Endothelial cell (in vitro differentiated cells): ENCODE results near the gene YJEFN3. TPM values are rescaled to one million over a fixed set of nuclear protein-coding genes. Genes with fewer than 3 reads are reported as not detected.
A peak's percentile ranks its signal among the peaks of the same experiment; 100 is the strongest.

Experiments
- DNase-seq: peaks from one replicate; pipeline ENCODE4 v3.0.0; 2021; ENCODE audit warnings: low spot score
- H3K27ac Mint-ChIP-seq: one replicate; pipeline ENCODE4 v1.8.0; 2021; ENCODE audit warnings: mixed read lengths, inconsistent platforms; ENCODE audit not compliant: unreplicated experiment
- H3K27me3 Mint-ChIP-seq: one replicate; pipeline ENCODE4 v1.8.0; 2021; ENCODE audit warnings: mild to moderate bottlenecking, moderate library complexity, mixed read lengths, inconsistent platforms; ENCODE audit not compliant: unreplicated experiment
- H3K36me3 Mint-ChIP-seq: one replicate; pipeline ENCODE4 v1.8.0; 2021; ENCODE audit warnings: mild to moderate bottlenecking, low read depth, mixed read lengths, inconsistent platforms; ENCODE audit not compliant: unreplicated experiment
- H3K4me1 Mint-ChIP-seq: one replicate; pipeline ENCODE4 v1.8.0; 2021; ENCODE audit warnings: mild to moderate bottlenecking, mixed read lengths, inconsistent platforms; ENCODE audit not compliant: unreplicated experiment
- H3K4me3 Mint-ChIP-seq: one replicate; pipeline ENCODE4 v1.8.0; 2021; ENCODE audit warnings: mild to moderate bottlenecking, mixed read lengths, inconsistent platforms; ENCODE audit not compliant: unreplicated experiment
- H3K9me3 Mint-ChIP-seq: one replicate; pipeline ENCODE4 v1.8.0; 2021; ENCODE audit warnings: mixed read lengths, inconsistent platforms; ENCODE audit not compliant: unreplicated experiment
- total RNA-seq: library from RNA; stranded (reverse); fragmentation: NEBNext Ultra II Directional; extraction: Animal tissue kit (Norgen Biotek cat#: 25700); gene quantifications from one replicate; pipeline ENCODE4 v1.2.1, GENCODE V29; 2021; ENCODE audit not compliant: unreplicated experiment
- TF ChIP-seq, protein P1 (sequence below): fragments of 200-600 bp; sonication (generic); IDR thresholded peaks from one replicate; pipeline ENCODE4 v1.5.0; 2021; ENCODE audit warnings: antibody characterized with exemption; ENCODE audit not compliant: unreplicated experiment

YJEFN3 gene
- total RNA-seq, 1 donor from 2014 or later: 5.2 TPM

DNA sequence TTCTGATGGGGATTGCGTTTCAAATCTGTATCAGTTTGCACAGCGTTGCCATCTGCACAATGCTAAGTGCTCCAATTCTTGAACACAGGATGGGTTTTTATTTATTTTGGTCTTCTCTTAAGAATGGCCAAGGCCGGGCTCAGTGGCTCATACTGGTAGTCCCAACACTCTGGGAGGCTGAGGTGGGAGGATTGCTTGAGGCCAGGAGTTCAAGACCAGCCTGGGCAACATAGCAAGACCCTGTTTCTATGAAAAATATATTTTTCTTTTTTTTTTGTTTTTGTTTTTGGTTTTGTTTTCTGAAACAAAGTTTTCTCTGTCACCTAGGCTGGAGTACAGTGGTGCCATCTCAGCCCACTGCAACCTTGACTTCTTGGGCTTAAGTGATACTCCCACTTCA is 5.5 kb upstream of the YJEFN3 start:
- no peaks in the 10 kb centered on the region for H3K4me1 Mint-ChIP-seq
- TF ChIP-seq, protein P1, sequence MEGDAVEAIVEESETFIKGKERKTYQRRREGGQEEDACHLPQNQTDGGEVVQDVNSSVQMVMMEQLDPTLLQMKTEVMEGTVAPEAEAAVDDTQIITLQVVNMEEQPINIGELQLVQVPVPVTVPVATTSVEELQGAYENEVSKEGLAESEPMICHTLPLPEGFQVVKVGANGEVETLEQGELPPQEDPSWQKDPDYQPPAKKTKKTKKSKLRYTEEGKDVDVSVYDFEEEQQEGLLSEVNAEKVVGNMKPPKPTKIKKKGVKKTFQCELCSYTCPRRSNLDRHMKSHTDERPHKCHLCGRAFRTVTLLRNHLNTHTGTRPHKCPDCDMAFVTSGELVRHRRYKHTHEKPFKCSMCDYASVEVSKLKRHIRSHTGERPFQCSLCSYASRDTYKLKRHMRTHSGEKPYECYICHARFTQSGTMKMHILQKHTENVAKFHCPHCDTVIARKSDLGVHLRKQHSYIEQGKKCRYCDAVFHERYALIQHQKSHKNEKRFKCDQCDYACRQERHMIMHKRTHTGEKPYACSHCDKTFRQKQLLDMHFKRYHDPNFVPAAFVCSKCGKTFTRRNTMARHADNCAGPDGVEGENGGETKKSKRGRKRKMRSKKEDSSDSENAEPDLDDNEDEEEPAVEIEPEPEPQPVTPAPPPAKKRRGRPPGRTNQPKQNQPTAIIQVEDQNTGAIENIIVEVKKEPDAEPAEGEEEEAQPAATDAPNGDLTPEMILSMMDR: no peak
- peaks cover 5% of the 10 kb centered on the region for H3K27me3 Mint-ChIP-seq
- no peak overlapping the region for H3K4me3 Mint-ChIP-seq
- no peaks in the 10 kb centered on the region for H3K9me3 Mint-ChIP-seq
- no peak for DNase-seq
- peaks cover 4% of the 10 kb centered on the region for H3K36me3 Mint-ChIP-seq
- no peak overlapping the region for H3K27ac Mint-ChIP-seq

DNA sequence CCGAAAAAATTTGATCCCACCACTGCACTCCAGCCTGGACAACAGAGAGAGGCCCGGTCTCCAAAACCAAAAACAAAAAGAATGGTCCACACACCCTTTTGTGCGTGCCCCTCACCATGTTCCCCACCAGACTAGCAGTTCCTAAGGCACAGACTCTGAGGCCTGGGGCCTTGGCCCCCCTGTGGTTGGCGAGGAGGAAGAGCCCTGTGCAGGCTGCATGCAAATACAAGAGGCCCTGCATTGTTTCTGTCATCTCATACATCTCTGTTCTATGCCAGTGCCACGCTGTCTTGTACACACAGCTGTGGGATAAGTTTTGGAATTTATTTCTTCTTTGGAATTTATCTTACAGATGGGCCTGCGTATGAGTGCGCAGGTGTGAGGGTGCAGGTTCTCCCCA is 4.7 kb upstream of the YJEFN3 start:
- TF ChIP-seq, protein P1: no peak
- Mint-ChIP-seq H3K9me3 (no peaks in the 10 kb centered on the region), H3K27me3 (peaks cover 5% of the 10 kb centered on the region), H3K36me3 (peaks cover 4% of the 10 kb centered on the region), H3K4me1 (no peaks in the 10 kb centered on the region), H3K4me3 (peak overlapping the region; percentile 56), H3K27ac (no peak overlapping the region)
- DNase-seq: no peak

GRCh38 chr19:19525611-19526380 is 2.9 kb upstream of the YJEFN3 start:
- Mint-ChIP-seq H3K4me3 (no peak overlapping the region), H3K9me3 (no peaks in the 10 kb centered on the region), H3K27ac (no peak overlapping the region), H3K27me3 (peaks cover 10% of the 10 kb centered on the region), H3K36me3 (peaks cover 4% of the 10 kb centered on the region), H3K4me1 (no peaks in the 10 kb centered on the region)
- TF ChIP-seq, protein P1: no peak
- DNase-seq: no peak

- no peaks in the 10 kb centered on the region for H3K4me1 Mint-ChIP-seq
- TF ChIP-seq, protein P1: no peak
- no peak for DNase-seq
- no peaks in the 10 kb centered on the region for H3K9me3 Mint-ChIP-seq
- H3K36me3 Mint-ChIP-seq: peaks cover 4% of the 10 kb centered on the region
- no peak overlapping the region for H3K4me3 Mint-ChIP-seq
- H3K27me3 Mint-ChIP-seq: peaks cover 11% of the 10 kb centered on the region
- H3K27ac Mint-ChIP-seq: no peak overlapping the region
These were observed 1.9 kb upstream of the YJEFN3 start for GRCh38 chr19:19526581-19527370.

GRCh38 chr19:19527371-19527656 is 1.4 kb upstream of the YJEFN3 start:
- no peak for DNase-seq
- H3K27ac Mint-ChIP-seq: no peak overlapping the region
- H3K27me3 Mint-ChIP-seq: peaks cover 11% of the 10 kb centered on the region
- peaks cover 4% of the 10 kb centered on the region for H3K36me3 Mint-ChIP-seq
- TF ChIP-seq, protein P1: no peak
- H3K9me3 Mint-ChIP-seq: no peaks in the 10 kb centered on the region
- H3K4me1 Mint-ChIP-seq: peaks cover 2% of the 10 kb centered on the region
- no peak overlapping the region for H3K4me3 Mint-ChIP-seq
